HG03521 (cell line): ENCODE data around the gene COL4A1.

Experiments
- ATAC-seq: cut with Tn5 transposase; IDR thresholded peaks from one replicate; pipeline ENCODE4 v1.9.1; 2021; ENCODE audit warnings: mild to moderate bottlenecking, moderate library complexity; ENCODE audit not compliant: unreplicated experiment

COL4A1 gene

DNA sequence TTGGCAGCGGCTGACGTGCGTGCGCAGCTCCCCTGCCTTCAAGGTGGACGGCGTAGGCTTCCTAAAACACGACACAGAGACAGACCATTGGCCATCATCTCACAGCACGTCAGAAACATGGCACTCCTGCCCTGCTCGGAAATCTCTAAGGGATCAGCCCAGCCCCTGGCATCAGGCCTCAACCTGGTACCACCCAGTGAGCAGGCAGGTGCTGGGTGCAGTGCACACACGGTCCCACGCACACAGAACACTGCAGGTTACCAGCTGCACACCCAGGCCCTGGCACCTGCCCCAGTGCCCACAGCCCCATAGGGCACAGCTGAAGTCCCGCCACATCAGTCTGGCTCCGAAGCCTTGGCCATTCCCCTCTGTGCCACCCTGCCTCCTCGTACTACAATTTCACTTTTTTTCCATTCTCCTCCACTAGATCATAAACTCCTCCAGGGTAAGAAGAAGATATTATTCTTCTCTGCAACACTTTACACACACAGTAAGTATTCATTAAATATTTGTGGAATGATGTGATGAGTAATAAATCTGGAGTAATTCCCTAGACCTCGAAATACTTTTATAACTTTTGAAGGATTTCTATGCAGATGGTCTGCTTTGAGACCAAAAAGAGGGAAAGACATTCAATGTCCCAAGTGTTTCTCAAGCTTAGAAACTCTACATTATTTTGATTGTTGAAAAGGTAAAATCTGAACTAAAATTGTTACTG is 156.4 kb downstream of the COL4A1 start:
- ATAC-seq = no peak

DNA sequence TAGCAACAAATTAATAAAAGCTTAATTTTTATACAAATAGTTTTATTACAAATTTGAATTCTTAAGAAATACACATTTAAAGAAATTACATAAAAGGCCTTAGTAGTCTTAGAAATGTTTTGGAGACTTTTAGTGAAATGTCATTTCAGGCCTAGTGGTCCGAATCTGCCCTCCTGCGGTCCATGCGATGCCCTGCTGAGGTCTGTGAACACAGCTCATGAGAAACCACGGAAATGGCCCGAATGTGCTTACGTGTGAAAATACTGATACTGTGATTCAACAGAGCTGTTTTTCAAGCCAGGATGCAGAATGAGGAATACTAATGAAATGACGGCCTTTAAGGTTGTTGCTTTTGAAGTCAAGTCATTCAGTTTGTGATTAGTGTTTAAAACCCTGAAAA is 157.9 kb downstream of the COL4A1 start:
- ATAC-seq = no peak

DNA sequence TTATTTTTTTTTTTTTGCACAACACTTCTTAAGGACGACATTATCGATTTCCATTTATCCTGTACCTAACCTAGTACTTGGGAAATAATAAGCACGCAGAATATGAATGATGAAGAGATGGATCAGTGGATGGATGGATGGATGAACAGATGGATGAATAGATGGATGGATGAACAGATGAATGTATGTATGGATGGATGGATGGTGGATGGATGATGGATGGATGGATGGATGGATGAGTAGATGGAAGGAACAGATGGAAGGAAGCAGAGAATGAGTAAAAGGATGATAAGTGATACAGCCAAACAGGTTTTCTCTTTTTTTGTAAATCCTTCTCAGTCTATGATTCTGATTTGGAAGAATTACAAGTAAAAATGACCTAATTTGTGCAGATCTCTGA is 166.9 kb downstream of the COL4A1 start:
- no peak for ATAC-seq

DNA sequence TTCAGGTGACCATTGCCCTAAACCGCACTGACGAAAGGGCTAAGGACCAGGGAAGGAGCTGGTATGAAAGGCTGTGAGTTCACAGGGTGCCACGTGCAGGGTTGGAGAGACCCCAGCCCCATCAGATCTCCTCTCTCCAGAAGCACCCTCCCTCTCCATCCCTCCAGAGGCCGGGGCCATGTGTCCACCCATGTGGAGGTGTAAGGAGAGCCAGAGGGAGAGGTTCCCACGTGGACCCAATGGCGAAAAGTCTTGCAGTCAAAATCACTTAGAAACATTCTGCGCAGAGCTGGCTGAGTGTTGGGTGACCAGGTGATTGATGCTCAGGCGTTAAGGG is 168.3 kb downstream of the COL4A1 start:
- ATAC-seq = no peak

DNA sequence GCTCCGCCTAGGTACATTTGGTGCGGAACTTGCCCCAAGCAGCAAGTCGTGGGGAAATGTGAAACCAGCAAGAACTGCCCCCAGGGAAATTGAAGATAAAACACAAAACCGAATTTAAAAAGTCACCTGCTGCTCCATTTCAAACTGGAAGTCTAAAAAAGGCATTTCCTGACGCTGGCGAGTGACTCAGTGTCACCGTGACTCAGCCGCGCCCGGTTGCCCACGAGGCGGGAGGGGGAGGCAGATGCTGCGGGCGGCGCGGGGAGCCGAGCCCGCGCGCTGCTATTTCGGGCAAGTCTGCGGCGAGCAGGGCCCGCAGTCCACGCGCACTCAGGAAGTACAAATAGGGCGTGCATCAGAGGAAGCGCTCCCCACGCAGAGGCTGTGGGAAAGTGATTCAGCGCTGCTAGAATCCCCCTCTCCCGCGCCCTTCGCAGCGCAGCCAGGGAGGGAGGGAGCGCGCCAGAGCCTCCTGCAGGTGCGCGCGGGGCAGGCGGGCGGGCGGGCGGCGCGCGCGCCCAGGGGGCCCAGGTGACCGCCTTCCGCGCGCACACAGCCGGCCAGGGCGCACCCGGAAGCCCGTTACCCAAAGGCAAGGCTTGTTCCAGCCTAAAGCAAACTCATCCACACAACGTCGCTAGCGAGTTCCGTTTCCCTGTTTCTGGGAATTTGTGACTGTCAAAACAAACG is 168.8 kb downstream of the COL4A1 start:
- peak; percentile 52 for ATAC-seq

DNA sequence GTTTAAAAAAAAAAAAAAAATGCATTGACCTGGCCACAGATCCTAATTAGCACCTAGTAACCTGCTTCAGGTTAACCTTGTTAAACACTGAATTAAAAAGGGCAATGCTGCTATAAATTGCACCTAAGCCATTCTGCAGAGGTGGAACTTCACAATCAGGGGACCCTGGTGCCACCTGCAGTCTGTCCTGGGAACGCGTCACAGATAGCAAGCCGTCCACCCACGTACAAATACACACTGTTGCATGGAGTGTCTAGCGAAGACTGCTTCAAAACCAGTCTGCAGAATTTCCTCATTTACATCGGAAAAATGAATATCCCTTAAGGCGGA is 169.3 kb downstream of the COL4A1 start:
- peak; percentile 72 for ATAC-seq

DNA sequence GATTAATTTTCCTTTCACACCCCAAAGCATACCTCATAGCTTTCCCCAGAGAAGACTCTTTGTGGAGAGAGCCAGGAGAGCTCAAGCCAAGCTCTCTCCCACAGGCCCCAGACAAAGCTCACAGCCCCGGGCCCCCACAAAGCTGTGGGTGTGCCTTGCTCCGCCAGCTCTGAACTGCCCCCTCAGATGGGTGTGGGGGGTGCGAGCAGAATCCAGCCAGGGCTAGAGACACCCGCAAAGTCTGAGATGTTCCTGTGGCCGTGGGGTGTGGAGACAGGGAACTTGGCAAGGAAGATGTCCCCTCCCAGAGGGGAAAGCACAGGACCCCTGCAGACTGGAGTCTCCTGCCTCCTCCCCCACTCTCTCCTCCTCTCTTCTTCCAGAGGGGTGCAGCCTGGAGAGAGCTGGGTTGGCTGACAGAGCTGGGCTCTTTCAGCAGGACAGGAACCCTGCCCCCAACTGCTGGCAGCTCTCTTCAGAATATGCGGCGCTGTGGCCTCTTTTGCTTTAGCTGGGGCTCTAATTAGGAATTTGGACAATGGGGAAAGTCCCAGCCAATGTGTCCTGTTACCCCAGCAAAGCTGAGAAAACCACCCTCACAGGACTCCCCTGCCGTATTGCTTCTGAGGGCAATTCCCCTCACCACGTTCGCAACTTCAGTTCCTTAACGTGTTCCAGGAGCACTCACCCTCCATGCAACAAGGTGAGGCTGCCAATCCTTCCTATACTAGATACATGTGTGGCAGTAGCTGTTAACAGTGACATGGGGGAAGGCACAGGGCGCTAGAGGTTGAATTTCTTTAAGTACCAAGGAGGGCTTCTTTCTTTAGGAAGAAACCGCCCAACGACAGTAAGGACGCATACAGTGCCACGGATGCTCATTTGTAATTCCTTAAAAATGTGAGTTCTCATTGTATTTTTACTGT is 170.0 kb downstream of the COL4A1 start:
- no peak for ATAC-seq

DNA sequence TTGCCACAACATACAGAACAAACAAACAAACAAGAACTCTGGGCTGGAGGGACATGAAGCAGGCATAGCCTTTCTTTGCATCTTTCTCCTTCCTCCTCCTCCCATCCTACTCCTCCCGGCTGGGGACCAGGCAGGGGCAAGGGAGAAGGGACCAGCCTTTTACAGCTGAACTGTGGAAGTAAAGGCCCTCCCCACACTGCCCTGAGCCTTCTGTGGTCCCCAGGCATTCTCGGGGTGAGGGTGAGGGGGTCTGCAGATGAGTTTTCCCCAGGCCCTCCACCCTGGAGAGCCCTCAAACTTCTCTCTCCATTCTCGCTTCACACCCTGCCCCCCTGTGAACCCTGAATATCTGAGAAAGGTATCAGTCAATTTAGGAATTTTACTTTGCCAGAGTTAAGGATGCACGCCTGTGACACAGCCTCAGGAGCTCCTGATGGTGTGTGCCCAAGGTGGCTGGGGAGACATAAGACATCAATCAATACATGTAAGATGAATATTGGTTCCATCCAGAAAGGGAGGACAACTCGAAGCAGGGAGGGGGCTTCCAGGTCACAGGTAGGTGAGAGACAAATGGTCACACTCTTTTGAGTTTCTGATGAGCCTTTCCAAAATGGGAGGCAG is 170.9 kb downstream of the COL4A1 start:
- no peak for ATAC-seq

DNA sequence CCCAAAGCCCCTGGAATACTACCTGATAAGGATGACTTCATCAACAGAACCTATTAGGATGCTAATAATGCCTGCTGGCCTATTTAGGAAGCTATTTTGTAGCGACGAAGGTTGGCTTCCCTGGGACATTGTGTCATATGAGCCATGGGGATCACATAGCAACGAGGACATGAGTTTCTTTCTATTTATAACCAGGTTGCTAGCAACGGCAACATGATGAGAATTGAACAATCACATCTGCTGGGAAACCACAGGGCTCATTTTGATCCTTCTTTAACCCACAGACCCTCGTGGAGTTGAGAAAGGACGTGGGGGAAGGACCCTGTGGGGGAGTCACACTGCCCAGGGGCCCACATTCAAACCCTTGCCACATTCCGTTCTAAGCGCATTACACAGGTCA is 172.2 kb downstream of the COL4A1 start:
- no peak for ATAC-seq

DNA sequence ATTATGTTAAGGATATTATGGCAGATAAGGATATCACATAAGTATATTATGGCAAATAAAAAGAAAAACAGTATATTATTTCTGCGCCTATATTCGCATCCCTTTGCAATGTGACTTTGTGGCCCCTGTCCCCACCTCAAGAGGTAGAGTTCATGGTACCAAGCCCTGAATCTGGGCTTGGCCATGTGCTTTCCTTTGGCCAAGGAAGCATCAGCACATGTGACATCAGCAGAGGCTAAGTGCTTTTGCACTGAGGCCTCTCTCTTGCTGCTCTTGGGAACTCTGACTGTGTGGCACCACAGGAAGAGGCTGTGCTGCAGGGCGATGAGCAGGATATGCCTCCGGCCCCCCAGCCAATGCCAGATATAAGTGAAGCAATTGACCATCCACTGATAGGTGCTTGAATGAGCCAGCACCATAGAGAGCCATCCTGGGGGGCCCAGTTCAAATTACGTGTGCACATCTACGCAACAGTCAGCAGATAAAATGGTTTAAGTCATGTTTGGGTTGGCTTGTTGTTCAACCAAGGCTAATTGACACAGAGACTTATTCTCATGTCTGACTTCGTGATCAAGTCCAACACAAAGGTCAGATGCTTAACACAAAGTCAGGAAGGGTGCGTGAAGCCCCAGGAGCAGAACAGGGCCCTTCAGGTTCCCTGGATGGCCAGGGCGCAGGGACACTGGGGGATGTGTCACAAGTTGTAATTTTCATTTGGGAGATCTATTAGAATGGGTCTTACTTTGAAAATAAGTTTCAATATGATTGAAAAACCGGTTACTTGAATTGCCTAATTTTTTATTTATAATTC is 173.3 kb downstream of the COL4A1 start:
- no peak for ATAC-seq

DNA sequence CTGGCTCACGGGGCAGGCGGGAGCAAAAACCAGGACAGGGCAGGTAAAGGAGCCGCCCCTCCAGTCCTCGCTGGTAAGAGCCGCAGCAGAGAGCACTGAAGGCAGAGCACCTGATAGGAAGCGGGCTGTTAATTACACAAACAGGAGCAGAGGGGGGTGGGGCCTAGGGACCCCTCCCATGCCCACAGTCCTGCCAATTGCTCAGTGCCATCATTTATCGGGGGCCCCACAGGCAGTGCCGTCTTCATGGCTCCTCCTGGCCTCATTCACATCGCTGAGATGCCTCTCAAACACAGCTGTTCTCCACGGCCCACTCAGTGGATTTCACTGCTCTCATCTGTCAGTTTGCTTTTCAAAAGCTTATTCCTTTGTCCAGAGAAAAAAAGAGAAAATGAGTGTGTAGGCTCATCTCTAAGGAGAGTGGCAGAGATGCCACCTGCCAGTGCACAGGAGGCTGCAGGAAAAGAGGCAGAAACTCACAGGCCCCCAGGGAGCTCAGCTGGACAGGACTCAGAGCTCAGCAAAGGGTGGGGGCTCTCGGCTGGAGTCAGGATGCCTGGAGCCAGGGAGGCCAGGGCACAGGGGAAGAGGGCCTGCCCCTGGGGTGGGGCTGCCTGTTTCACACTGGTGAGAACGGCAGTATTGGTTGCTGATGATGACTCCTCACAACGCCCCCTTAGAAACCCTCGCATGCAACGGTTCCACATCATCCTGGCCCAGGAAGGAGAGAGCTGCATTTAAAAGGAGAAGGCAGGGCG is 174.6 kb downstream of the COL4A1 start:
- no peak for ATAC-seq

DNA sequence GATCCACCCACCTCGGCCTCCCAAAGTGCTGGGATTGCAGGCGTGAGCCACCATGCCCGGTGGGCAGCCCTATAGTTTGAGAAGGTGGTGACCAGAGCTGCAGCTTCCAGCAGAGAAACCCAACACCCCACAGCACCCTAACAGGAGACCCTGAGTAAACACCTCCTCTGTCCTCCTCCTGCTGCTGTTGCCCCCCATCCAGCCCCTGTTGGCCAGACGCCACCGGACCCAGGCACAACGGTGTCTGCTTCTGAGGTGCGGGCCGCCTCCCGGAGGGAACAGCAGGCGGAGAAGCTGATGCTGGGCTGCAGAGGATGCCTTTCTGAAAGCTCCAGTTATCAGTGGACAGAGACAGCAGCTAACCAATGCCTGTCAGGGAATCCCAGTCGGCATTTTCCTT is 175.5 kb downstream of the COL4A1 start:
- ATAC-seq = no peak

DNA sequence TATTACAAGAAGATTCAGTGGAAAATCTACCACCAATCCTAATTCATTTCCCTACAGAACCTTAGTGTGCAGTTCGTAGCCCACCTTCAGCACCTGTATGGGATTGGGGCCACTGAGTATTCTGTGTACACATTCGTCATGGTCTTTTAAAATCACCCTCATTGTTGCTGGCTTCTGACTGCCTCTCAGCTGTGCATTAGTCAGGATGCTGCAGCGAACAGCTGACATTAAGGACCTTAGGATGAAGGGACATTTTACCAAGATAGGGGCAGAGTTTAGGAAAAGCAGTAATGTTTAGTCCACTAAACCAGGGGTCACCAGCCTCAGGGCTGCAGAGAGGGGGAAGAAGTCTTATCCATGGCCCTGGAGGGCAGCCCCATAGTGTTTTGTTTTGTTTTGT is 176.5 kb downstream of the COL4A1 start:
- no peak for ATAC-seq

DNA sequence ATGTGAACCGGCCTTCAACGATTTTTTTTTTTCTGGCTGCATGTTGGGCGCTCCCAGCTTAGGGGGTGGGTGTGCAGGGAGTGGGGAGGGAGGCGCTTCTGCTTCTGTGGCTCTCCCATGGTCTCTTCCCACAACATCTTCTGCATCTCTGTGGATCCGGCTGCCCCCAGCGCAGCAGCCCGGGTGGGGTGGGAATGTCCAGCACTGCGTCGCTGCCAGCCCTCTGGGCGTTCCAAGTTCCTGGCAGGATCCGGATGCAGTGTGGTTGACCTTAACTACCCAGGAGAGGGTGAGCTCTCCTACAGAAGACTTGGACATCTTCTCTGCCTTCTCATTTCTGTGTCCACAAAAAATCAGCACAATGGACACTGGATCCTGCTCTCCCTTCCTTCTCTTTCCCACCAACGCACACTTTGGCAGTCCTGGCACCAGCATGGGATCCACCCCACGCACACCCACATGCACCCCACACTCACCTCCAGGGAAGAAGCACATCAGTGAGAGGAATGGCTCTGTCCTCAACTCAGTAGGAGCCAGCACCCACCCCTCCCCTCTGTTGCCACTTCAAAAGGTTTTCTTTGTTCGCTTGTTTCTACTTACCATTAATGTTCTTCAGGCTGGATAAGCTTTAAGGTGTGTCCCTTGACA is 177.3 kb downstream of the COL4A1 start:
- ATAC-seq = no peak

DNA sequence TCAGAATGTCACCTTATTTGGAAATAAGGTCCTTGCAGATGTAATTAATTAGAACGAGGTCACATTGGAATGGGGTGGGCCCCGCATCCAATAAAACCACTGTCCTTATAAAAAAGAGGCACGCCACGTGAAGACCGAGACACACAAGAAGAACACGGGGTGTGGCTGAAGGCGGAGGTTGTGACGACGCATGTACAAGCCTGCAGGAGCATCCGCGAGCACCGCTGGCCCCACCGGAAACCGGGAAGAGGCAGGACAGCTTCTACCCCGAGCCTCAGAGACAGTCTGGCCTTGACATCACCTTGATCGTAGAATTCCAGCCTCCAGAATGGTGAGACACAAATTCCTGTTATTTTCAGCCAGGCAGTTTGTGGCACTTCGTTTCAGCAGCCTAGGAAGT is 177.9 kb downstream of the COL4A1 start:
- no peak for ATAC-seq

DNA sequence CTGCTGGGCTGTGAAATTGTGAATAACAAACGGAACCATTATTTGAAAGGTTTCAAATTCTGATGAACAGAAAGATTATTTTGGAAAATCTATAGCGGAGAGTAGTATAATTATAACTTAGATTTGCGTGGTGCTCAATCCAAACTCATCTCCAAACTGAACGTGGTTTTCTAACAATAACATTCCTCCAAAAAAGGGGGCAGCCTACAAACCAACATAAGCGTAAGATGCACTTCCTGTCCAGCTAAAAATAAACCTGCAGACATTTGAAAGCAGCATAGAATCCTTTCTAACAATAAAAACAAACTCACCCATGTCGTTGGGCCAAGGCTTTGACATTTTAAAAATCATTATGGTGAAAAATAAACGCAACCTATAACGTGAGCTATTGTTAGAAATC is 178.4 kb downstream of the COL4A1 start:
- ATAC-seq = no peak

DNA sequence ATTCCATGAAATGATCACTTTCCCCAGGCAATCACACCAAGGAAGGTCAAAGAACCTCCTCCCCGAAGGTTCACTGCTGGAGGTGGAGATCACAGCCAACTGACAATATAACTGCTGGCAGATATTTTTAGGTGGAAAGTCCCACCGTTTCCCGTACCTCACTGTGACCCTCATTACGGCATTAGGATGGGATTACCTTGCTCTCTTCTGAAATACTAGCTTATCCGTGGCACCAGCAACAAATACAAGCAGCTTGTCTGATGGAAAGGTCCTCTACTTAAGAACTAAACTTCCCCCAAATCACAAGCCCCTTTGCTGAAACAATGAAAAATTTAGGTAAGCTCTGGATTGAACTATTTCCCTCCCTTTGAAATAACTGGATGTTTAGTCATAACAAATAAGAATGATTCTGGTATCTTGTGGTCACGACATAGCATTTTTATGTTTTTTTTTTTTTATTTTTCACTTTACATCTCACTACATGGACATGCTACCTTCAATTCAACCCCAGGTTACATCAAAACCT is 178.9 kb downstream of the COL4A1 start:
- no peak for ATAC-seq

DNA sequence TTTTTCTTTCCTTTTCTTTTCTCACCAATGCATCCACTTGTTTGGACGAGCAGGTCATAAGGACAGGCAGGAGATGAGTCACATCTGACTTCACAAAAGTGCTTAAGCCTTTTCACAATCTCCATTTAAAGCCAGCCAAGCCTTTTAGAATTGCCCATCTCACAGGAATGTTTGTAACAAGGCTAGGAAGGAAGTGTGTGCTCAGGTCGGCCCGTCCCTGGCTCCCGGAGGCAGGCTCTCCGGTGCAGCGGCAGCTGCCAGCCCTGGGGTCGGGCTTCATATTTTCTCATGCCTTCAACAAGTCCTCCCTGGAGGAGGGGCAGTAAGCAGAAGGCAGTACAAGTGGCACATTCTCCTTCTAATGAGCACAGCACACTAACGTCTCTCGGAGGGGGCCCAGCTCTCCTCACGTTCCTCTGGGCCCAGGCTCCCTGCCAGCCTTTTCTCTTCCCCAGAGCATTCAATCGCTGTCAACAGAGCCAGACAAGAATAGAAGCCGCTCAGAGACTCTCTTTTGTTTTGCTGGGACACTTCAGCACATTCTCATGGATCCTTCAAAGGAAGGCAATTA is 180.5 kb downstream of the COL4A1 start:
- ATAC-seq = no peak
